Measurements from ENCODE around the gene VWA3B.

Gene VWA3B

GRCh38 chr2:98280376-98281102 is 193.6 kb downstream of the VWA3B start:
- Histone ChIP-seq H3K9ac (ENCODE audit: low read depth, low read length) (no peak overlapping the region), H3K4me1 (ENCODE audit: insufficient read depth, low read length) (no peaks in the 10 kb centered on the region; the same call in 1 of the 2 replicates)

GRCh38 chr2:98281607-98282006 is 194.6 kb downstream of the VWA3B start:
- Histone ChIP-seq H3K4me1 (ENCODE audit: insufficient read depth, low read length) (no peaks in the 10 kb centered on the region; the same call in 1 of the 2 replicates), H3K9me3 (ENCODE audit: control insufficient read depth, insufficient read depth, low read length) (no peaks in the 10 kb centered on the region), H3K36me3 (ENCODE audit: insufficient read depth, low read length) (no peaks in the 10 kb centered on the region), H3K9ac (ENCODE audit: low read depth, low read length) (no peak overlapping the region)

More at GRCh38 chr2:98280376-98281102, 193.6 kb downstream of the VWA3B start:
- Histone ChIP-seq H3K9me3 (ENCODE audit: control insufficient read depth, insufficient read depth, low read length) (no peaks in the 10 kb centered on the region), H3K36me3 (ENCODE audit: insufficient read depth, low read length) (no peaks in the 10 kb centered on the region)

GRCh38 chr2:98282109-98282508 is 195.1 kb downstream of the VWA3B start:
- H3K9ac ChIP-seq (ENCODE audit: low read depth, low read length): no peak overlapping the region
- H3K4me1 ChIP-seq (ENCODE audit: insufficient read depth, low read length): no peaks in the 10 kb centered on the region; the same call in 1 of the 2 replicates
- no peaks in the 10 kb centered on the region for H3K9me3 ChIP-seq (ENCODE audit: control insufficient read depth, insufficient read depth, low read length)
- no peaks in the 10 kb centered on the region for H3K36me3 ChIP-seq (ENCODE audit: insufficient read depth, low read length)

GRCh38 chr2:98293030-98293429 is 206.1 kb downstream of the VWA3B start:
- no peaks in the 10 kb centered on the region for H3K9me3 ChIP-seq (ENCODE audit: control insufficient read depth, insufficient read depth, low read length)
- no peak overlapping the region for H3K9ac ChIP-seq (ENCODE audit: low read depth, low read length)
- H3K4me1 ChIP-seq (ENCODE audit: insufficient read depth, low read length): no peaks in the 10 kb centered on the region
- H3K36me3 ChIP-seq (ENCODE audit: insufficient read depth, low read length): no peaks in the 10 kb centered on the region

- H3K9me3 ChIP-seq (ENCODE audit: control insufficient read depth, insufficient read depth, low read length): no peaks in the 10 kb centered on the region
- H3K4me1 ChIP-seq (ENCODE audit: insufficient read depth, low read length): no peaks in the 10 kb centered on the region
- H3K9ac ChIP-seq (ENCODE audit: low read depth, low read length): no peak overlapping the region
- no peaks in the 10 kb centered on the region for H3K36me3 ChIP-seq (ENCODE audit: insufficient read depth, low read length)
Measured at GRCh38 chr2:98293931-98294687, 207.1 kb downstream of the VWA3B start.

GRCh38 chr2:98294711-98295110 is 207.7 kb downstream of the VWA3B start:
- Histone ChIP-seq H3K9me3 (ENCODE audit: control insufficient read depth, insufficient read depth, low read length) (no peaks in the 10 kb centered on the region), H3K36me3 (ENCODE audit: insufficient read depth, low read length) (no peaks in the 10 kb centered on the region), H3K9ac (ENCODE audit: low read depth, low read length) (no peak overlapping the region), H3K4me1 (ENCODE audit: insufficient read depth, low read length) (no peaks in the 10 kb centered on the region)

- no peaks in the 10 kb centered on the region for H3K9me3 ChIP-seq (ENCODE audit: control insufficient read depth, insufficient read depth, low read length)
- no peak overlapping the region for H3K9ac ChIP-seq (ENCODE audit: low read depth, low read length)
- H3K4me1 ChIP-seq (ENCODE audit: insufficient read depth, low read length): no peaks in the 10 kb centered on the region
- H3K36me3 ChIP-seq (ENCODE audit: insufficient read depth, low read length): no peaks in the 10 kb centered on the region
Measured at GRCh38 chr2:98295275-98295674, 208.3 kb downstream of the VWA3B start.

GRCh38 chr2:98295721-98296414 is 208.9 kb downstream of the VWA3B start:
- H3K36me3 ChIP-seq (ENCODE audit: insufficient read depth, low read length): no peaks in the 10 kb centered on the region
- no peaks in the 10 kb centered on the region for H3K9me3 ChIP-seq (ENCODE audit: control insufficient read depth, insufficient read depth, low read length)

GRCh38 chr2:98296440-98296839 is 209.5 kb downstream of the VWA3B start:
- H3K9ac ChIP-seq (ENCODE audit: low read depth, low read length): no peak overlapping the region
- no peaks in the 10 kb centered on the region for H3K36me3 ChIP-seq (ENCODE audit: insufficient read depth, low read length)
- H3K4me1 ChIP-seq (ENCODE audit: insufficient read depth, low read length): no peaks in the 10 kb centered on the region
- no peaks in the 10 kb centered on the region for H3K9me3 ChIP-seq (ENCODE audit: control insufficient read depth, insufficient read depth, low read length)

More at GRCh38 chr2:98295721-98296414, 208.9 kb downstream of the VWA3B start:
- no peaks in the 10 kb centered on the region for H3K4me1 ChIP-seq (ENCODE audit: insufficient read depth, low read length)
- H3K9ac ChIP-seq (ENCODE audit: low read depth, low read length): no peak overlapping the region

- Histone ChIP-seq H3K36me3 (ENCODE audit: insufficient read depth, low read length) (no peaks in the 10 kb centered on the region), H3K4me1 (ENCODE audit: insufficient read depth, low read length) (no peaks in the 10 kb centered on the region)
Measured at GRCh38 chr2:98297817-98298682, 211.1 kb downstream of the VWA3B start.

GRCh38 chr2:98298683-98299164 is 211.8 kb downstream of the VWA3B start:
- no peaks in the 10 kb centered on the region for H3K4me1 ChIP-seq (ENCODE audit: insufficient read depth, low read length)
- H3K9me3 ChIP-seq (ENCODE audit: control insufficient read depth, insufficient read depth, low read length): no peaks in the 10 kb centered on the region
- no peaks in the 10 kb centered on the region for H3K36me3 ChIP-seq (ENCODE audit: insufficient read depth, low read length)

More at GRCh38 chr2:98297817-98298682, 211.1 kb downstream of the VWA3B start:
- no peak overlapping the region for H3K9ac ChIP-seq (ENCODE audit: low read depth, low read length)
- no peaks in the 10 kb centered on the region for H3K9me3 ChIP-seq (ENCODE audit: control insufficient read depth, insufficient read depth, low read length)

GRCh38 chr2:98299211-98299905 is 212.4 kb downstream of the VWA3B start:
- H3K9me3 ChIP-seq (ENCODE audit: control insufficient read depth, insufficient read depth, low read length): no peaks in the 10 kb centered on the region
- no peak overlapping the region for H3K9ac ChIP-seq (ENCODE audit: low read depth, low read length)
- H3K36me3 ChIP-seq (ENCODE audit: insufficient read depth, low read length): no peaks in the 10 kb centered on the region
- no peaks in the 10 kb centered on the region for H3K4me1 ChIP-seq (ENCODE audit: insufficient read depth, low read length)

More at GRCh38 chr2:98298683-98299164, 211.8 kb downstream of the VWA3B start:
- no peak overlapping the region for H3K9ac ChIP-seq (ENCODE audit: low read depth, low read length)

GRCh38 chr2:98300141-98300874 is 213.3 kb downstream of the VWA3B start:
- Histone ChIP-seq H3K9ac (ENCODE audit: low read depth, low read length) (no peak overlapping the region), H3K4me1 (ENCODE audit: insufficient read depth, low read length) (no peaks in the 10 kb centered on the region), H3K36me3 (ENCODE audit: insufficient read depth, low read length) (no peaks in the 10 kb centered on the region), H3K9me3 (ENCODE audit: control insufficient read depth, insufficient read depth, low read length) (no peaks in the 10 kb centered on the region)
